ENCODE data around the gene TMC2. TPM values are rescaled to one million over a fixed set of nuclear protein-coding genes. Genes with fewer than 3 reads are reported as not detected.
"Not testable (repeated sequence)": the region's sequence is repeated elsewhere in the genome, so short reads cannot be mapped to it uniquely, and the experiment has no call there.

The TMC2 gene
- total RNA-seq, 1 donor from 2014 or later: not detected

GRCh38 chr20:2518096-2518495 is 18.3 kb upstream of the TMC2 start:
- Mint-ChIP-seq H3K36me3 (no peaks in the 10 kb centered on the region), H3K4me3 (no peak overlapping the region), H3K27ac (no peak overlapping the region), H3K27me3 (peaks cover 52% of the 10 kb centered on the region), H3K4me1 (ENCODE audit: unreplicated experiment) (peaks cover 7% of the 10 kb centered on the region), H3K9me3 (no peaks in the 10 kb centered on the region)
- TF ChIP-seq CTCF (conservative IDR thresholded peaks at IDR 0.05): no peak
- DNase-seq (ENCODE audit: extremely low spot score, unreplicated experiment): no peak

DNA sequence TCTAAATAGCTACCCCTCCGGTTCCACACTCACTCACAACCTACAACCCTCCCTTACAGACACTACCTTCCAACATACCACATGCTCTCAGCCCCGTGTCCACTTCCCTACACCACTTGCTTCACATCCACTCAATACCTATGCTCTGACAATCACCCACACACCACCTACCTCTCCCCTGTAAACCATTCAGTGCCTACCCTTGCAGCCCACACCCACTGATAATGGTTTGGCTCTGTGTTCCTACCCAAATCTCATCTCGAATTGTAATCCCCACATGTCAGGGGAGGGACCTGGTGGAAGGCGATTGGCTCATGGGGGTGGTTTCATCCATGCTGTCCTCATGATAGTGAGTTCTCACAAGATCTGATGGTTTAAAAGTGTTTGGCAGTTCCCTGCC is 17.8 kb upstream of the TMC2 start:
- H3K36me3 Mint-ChIP-seq: no peaks in the 10 kb centered on the region
- no peak overlapping the region for H3K27ac Mint-ChIP-seq
- no peak for TF ChIP-seq CTCF (conservative IDR thresholded peaks at IDR 0.05)
- DNase-seq (ENCODE audit: extremely low spot score, unreplicated experiment): no peak
- H3K4me3 Mint-ChIP-seq: no peak overlapping the region
- peaks cover 7% of the 10 kb centered on the region for H3K4me1 Mint-ChIP-seq (ENCODE audit: unreplicated experiment)
- H3K27me3 Mint-ChIP-seq: peaks cover 47% of the 10 kb centered on the region
- no peaks in the 10 kb centered on the region for H3K9me3 Mint-ChIP-seq

- Mint-ChIP-seq H3K36me3 (no peaks in the 10 kb centered on the region), H3K9me3 (no peaks in the 10 kb centered on the region), H3K4me1 (ENCODE audit: unreplicated experiment) (peaks cover 7% of the 10 kb centered on the region), H3K27ac (no peak overlapping the region), H3K27me3 (peaks cover 45% of the 10 kb centered on the region), H3K4me3 (no peak overlapping the region)
- no peak for DNase-seq (ENCODE audit: extremely low spot score, unreplicated experiment)
- TF ChIP-seq CTCF (conservative IDR thresholded peaks at IDR 0.05): no peak
These were observed 17.1 kb upstream of the TMC2 start for GRCh38 chr20:2519115-2519809.

- no peak for TF ChIP-seq CTCF (conservative IDR thresholded peaks at IDR 0.05)
- Mint-ChIP-seq H3K36me3 (no peaks in the 10 kb centered on the region), H3K9me3 (no peaks in the 10 kb centered on the region), H3K27ac (no peak overlapping the region), H3K4me3 (no peak overlapping the region), H3K27me3 (peaks cover 48% of the 10 kb centered on the region), H3K4me1 (ENCODE audit: unreplicated experiment) (peaks cover 7% of the 10 kb centered on the region)
- no peak for DNase-seq (ENCODE audit: extremely low spot score, unreplicated experiment)
These were observed 15.8 kb upstream of the TMC2 start for GRCh38 chr20:2520617-2521016.

DNA sequence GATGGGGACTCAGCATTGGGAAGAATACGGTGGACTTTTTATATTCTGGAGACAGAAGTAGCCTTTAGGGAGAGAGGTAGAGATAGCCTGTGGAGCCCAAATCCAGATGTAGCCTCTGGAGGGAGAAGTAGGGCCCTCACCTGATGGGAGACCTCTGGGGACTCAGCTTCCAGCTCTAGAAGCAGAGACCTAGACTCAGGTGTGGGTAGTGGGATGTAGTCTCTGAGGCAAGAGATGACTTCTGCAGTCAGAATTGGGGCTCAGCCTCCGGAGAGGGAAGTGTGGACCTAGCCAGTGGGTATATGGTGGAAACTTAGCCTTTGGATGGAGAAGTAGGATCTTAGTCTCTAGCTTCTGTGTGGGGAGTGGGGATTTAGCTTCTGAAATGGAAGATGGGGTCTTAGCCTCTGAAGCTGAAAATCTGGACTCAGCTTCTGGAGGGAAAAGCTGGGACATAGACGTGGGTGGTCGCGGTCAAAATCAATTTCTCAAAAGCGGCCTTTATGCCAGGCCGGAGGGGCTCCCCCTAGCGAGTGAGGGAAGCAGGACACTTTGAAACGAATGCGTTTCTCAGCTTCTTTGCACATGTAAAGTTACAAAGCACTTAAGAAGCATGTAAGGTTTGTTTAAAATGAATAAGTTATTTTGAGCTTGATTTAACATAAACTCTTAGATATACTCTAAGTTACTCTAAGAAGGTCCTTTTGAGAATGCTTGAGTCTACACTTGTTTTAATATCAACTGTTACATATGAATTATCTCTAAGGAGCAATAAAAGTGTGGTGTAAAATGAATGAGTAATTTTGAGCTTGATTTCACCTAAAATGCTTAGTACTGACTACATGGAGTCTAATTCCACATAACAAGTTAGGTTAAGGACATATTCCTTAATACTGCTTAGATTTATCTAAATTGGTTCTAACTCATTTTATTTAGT is 14.7 kb upstream of the TMC2 start:
- no peaks in the 10 kb centered on the region for H3K9me3 Mint-ChIP-seq
- H3K4me3 Mint-ChIP-seq: peak overlapping the region; percentile 48
- no peaks in the 10 kb centered on the region for H3K36me3 Mint-ChIP-seq
- H3K27ac Mint-ChIP-seq: no peak overlapping the region
- peak; percentile 91 for TF ChIP-seq CTCF (conservative IDR thresholded peaks at IDR 0.05)
- H3K27me3 Mint-ChIP-seq: peaks cover 55% of the 10 kb centered on the region
- DNase-seq (ENCODE audit: extremely low spot score, unreplicated experiment): no peak
- peaks cover 7% of the 10 kb centered on the region for H3K4me1 Mint-ChIP-seq (ENCODE audit: unreplicated experiment)

GRCh38 chr20:2522826-2523429 is 13.4 kb upstream of the TMC2 start:
- peaks cover 65% of the 10 kb centered on the region for H3K27me3 Mint-ChIP-seq

More at GRCh38 chr20:2522826-2523429, 13.4 kb upstream of the TMC2 start:
- DNase-seq (ENCODE audit: extremely low spot score, unreplicated experiment); H3K9me3 Mint-ChIP-seq; H3K36me3 Mint-ChIP-seq; H3K4me1 Mint-ChIP-seq (ENCODE audit: unreplicated experiment); H3K27ac Mint-ChIP-seq: not testable (repeated sequence)
- H3K4me3 Mint-ChIP-seq: peak overlapping the region; percentile 22

All from type B pancreatic cell (in vitro differentiated cells).